Dermis microvascular lymphatic vessel endothelial cell (primary cell): Measurements from ENCODE around the gene MCM7. TPM values are rescaled to one million over a fixed set of nuclear protein-coding genes. Genes with fewer than 3 reads are reported as not detected.

Source experiments
- DNase-seq, 2 donors: peaks; one replicate each; pipeline versions ENCODE4 v3.0.0 to v3.0.0-alpha.2; 2010; ENCODE audit warnings: low read depth in 2 of 2
- total RNA-seq: library from RNA; depleted of rRNA; stranded (reverse); fragments of >200 nt; gene quantifications from 2 replicates; pipeline ENCODE4 v1.2.1, GENCODE V29; 2014

MCM7 gene
- total RNA-seq, 1 donor from 2014 or later, result 106 TPM

- DNase-seq, result no peak
Measured at GRCh38 chr7:100071018-100071723, 30.0 kb downstream of the MCM7 start.

DNA sequence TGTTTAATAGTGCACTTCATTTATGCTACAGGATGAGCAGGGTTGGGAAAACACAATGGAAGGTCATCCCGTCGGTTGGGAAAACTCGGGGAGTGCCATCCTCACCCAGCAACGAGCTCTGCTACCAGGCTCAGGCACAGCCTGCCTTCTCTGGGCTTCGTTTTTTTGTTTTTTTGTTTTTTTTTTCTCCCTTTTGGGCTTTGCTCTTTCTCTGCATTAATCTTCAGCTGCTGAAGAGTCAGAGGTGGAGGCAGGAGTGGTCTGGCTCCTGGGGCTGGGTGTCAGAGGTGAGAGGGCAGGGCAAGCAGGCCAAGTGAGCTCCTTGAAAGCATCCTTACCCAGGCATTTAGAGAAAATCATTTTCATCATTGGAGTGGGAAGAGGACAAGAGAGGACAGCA, 31.2 kb downstream of the MCM7 start:
- DNase-seq, result no peak

GRCh38 chr7:100066953-100067352, 34.2 kb downstream of the MCM7 start:
- DNase-seq, result no peak

DNA sequence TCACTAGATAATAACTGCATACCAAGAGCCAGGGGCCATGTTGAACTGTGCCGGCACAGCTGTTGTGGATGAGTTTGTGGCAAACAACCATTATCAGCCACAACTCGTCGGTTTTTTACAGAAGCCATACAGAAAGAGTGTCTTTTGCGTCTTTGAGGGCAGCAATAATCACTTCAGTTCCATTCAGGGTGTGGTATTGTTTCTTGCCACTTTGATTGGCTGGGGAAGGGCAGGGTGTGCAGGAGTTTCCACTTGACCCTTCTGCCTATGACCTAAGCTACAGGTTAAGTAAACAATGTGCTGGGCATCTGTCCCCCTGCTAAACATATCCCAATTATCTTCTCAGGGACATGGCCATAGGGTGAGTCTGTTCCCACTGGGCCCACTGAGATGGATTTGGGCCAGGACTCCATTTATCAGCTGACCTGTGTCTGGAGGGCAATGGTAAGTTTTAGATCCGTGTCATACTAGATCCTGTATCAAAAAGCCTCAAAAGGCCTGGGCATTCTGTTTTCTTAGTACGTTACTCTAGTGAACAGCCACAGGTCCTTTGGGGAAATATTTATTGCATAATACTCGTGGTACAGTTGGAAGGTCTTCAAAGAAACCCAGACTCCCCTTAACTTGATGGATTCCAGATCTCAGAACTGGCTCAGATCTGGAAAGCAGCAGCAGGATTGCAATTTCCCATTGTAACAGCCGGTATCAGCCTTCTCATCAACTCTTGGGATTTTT, 35.6 kb downstream of the MCM7 start:
- no peak for DNase-seq

DNA sequence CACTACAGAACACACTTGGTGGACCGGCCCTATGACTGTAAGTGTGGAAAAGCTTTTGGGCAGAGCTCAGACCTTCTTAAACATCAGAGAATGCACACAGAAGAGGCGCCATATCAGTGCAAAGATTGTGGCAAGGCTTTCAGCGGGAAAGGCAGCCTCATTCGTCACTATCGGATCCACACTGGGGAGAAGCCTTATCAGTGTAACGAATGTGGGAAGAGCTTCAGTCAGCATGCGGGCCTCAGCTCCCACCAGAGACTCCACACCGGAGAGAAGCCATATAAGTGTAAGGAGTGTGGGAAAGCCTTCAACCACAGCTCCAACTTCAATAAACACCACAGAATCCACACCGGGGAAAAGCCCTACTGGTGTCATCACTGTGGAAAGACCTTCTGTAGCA, 37.0 kb downstream of the MCM7 start:
- DNase-seq, result no peak

DNA sequence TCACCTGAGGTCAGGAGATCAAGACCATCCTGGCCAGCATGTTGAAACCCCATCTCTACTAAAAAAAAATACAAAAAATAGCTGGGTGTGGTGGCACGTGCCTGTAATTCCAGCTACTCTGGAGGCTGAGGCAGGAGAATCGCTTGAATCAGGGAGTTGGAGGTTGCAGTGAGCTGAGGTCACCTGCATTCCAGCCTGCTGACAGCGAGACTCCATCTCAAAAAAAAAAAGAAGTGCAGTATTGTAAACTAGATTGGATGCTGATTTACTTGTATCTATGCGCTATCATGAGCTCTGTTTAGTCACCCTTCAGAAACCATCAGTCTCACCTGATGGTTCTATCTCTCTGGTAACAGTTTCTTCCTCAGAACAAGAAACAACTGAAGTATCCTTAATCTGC, 37.8 kb downstream of the MCM7 start:
- DNase-seq, result no peak

GRCh38 chr7:100061518-100062193, 39.5 kb downstream of the MCM7 start:
- no peak for DNase-seq

- no peak for DNase-seq
Measured at GRCh38 chr7:100059251-100059739, 41.9 kb downstream of the MCM7 start.

GRCh38 chr7:100057006-100057405, 44.2 kb downstream of the MCM7 start:
- DNase-seq, result no peak

DNA sequence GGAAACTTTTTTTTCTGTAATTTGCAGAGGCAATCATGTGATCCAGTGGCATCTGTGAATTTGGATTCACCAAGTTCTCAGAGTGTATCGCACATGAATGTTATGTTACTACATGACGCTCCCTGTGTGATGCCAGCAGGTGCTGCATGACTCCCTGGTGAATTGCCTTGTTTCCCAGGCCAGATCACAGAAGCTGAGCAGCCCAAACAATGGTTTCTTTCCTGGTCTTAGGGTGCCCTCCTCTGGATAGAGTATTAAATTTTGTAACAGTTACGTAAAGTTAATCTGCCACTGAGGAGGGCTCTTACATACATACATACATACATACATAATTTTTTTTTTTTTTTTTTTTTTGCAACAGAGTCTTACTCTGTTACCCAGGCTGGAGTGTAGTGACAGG, 48.0 kb downstream of the MCM7 start:
- peak; percentile 72 to 81 for DNase-seq

DNA sequence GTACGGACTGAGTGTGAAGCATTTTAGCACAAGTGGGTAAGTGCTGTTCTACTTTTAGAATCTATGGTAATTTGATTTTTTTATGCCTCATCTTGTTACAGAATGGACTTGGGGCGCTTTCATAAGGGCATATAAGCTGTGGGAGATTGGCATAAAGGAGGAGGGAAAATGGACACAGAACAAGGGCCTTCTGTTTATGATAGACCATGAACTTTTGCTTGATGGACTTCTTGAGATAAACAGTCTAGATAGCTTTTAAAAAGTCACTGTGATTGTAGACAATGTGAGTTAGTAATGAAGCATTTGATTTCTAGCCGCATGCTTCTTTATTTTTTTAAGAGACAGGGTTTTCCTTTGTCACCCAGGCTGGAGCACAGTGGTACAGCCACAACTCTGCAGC, 49.6 kb downstream of the MCM7 start:
- DNase-seq, result no peak

DNA sequence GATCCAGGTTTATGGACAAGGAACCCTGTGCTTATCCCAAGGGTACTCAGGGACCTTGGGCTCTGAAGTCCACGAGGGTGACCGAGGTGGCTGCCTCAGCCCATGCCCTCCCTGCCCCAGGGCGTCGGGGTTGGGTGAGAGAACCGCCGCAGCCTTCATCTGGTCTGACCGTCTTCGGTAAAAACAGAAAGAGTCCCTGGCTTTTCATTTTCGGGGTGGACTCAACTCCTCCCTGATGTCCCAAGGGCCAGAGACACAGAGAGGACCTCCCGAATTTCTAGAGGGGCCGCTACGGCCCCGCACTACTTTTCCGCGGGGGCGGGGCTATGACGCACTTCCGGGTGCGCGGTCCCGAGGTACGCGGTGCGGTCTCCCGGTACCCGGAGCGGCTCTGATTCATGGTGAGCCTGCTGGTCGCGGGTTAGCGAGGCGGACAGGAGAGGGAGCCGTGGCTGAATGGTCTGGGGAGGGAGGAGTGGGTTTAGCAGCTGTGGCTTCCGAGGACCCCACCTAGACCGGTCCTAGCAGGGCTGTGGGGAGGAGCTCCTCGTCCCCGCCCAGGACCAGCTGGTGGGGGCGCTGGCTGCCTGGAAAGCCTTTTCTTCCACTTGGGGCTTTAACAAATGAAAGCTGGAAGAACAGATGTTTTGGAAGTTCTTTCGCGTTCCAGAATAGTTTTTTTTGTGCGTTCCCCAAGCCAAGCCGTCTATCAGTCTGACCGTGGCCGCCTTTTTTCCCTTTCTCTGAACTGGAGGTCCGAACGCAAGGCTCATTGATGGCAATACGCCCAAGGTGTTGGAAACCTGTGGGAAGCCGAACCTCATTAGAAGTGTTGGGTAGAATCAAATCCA, 51.5 kb downstream of the MCM7 start, which contains the start of gene ZSCAN21:
Gene ZSCAN21, plus strand, starts transcription at position 334 of the 851 bp plus-strand sequence. CDS start 7,233 bp downstream, outside the sequence.
- DNase-seq, result peak; percentile 50 to 81

- no peak for DNase-seq
Measured at GRCh38 chr7:100048680-100049079, 52.5 kb downstream of the MCM7 start.

- DNase-seq, result peak in 1 of 2 donors; percentile 19
Measured at GRCh38 chr7:100044718-100045117, 56.5 kb downstream of the MCM7 start.

Other genes starting within 250 kb of the MCM7 start
- gene OR2AE1, start 224.4 kb downstream of the MCM7 start, total RNA-seq, result 0.13 TPM in 1 of 2 replicates, not detected in the other
- gene TRIM4, start 181.9 kb downstream of the MCM7 start, total RNA-seq, result 14.6 and 19.3 TPM in 2 replicates
- gene GJC3, start 171.8 kb downstream of the MCM7 start, total RNA-seq, result 0.26 and 0.63 TPM in 2 replicates
- not detected in 2 replicates for gene AZGP1, start 125.4 kb downstream of the MCM7 start, total RNA-seq
- 21.7 and 30.7 TPM in 2 replicates for gene ZKSCAN1, start 85.8 kb downstream of the MCM7 start, total RNA-seq
- gene ZSCAN21, start 51.6 kb downstream of the MCM7 start, total RNA-seq, result 5.4 and 6.2 TPM in 2 replicates
- 22.5 and 30.1 TPM in 2 replicates for gene ZNF3, start 19.7 kb downstream of the MCM7 start, total RNA-seq
- gene COPS6, start 12.4 kb downstream of the MCM7 start, total RNA-seq, result 66.1 and 79.3 TPM in 2 replicates
- gene AP4M1, start 246 bp upstream of the MCM7 start, total RNA-seq, result 12.3 and 16.8 TPM in 2 replicates
- gene TAF6, start 18.0 kb upstream of the MCM7 start, total RNA-seq, result 21.6 and 25.8 TPM in 2 replicates
- 24.4 and 26.2 TPM in 2 replicates for gene CNPY4, start 18.2 kb upstream of the MCM7 start, total RNA-seq
- 2.1 and 2.2 TPM in 2 replicates for gene MBLAC1, start 25.6 kb upstream of the MCM7 start, total RNA-seq
- 84.2 and 112 TPM in 2 replicates for gene LAMTOR4, start 47.5 kb upstream of the MCM7 start, total RNA-seq
- gene TRAPPC14, start 57.3 kb upstream of the MCM7 start, total RNA-seq, result 4.4 and 5.8 TPM in 2 replicates
- gene GAL3ST4, start 67.2 kb upstream of the MCM7 start, total RNA-seq, result 0.13 TPM in 2 replicates
- gene GPC2, start 76.0 kb upstream of the MCM7 start, total RNA-seq, result 1.9 and 2.8 TPM in 2 replicates
- gene STAG3, start 76.5 kb upstream of the MCM7 start, total RNA-seq, result 0.13 and 0.38 TPM in 2 replicates
- gene PVRIG, start 118.6 kb upstream of the MCM7 start, total RNA-seq, result not detected in 2 replicates
- gene SPDYE3, start 206.3 kb upstream of the MCM7 start, total RNA-seq, result not detected in 2 replicates